AG09309 (cell line): Measurements from ENCODE around the gene HEG1.

Source experiments
- DNase-seq: peaks from one replicate; pipeline ENCODE4 v3.0.0-alpha.2; 2010; ENCODE audit warnings: low read depth
- H3K4me3 ChIP-seq: 2 replicates; pipeline ENCODE4 v1.5.1; 2011; ENCODE audit warnings: mild to moderate bottlenecking, low read depth, low read length, moderate library complexity; ENCODE audit not compliant: control insufficient read depth
- TF ChIP-seq, protein P1 (sequence below): IDR thresholded peaks from 2 replicates; pipeline ENCODE4 v1.5.1; 2011; ENCODE audit warnings: mild to moderate bottlenecking, low read depth, low read length, inconsistent platforms; ENCODE audit not compliant: insufficient read depth, control insufficient read depth; ENCODE audit errors: missing control alignments

The HEG1 gene

GRCh38 chr3:125054449-125055329, 1.1 kb downstream of the HEG1 start:
- peak overlapping the region; percentile 59 for H3K4me3 ChIP-seq
- no peak for DNase-seq
- TF ChIP-seq, protein P1, sequence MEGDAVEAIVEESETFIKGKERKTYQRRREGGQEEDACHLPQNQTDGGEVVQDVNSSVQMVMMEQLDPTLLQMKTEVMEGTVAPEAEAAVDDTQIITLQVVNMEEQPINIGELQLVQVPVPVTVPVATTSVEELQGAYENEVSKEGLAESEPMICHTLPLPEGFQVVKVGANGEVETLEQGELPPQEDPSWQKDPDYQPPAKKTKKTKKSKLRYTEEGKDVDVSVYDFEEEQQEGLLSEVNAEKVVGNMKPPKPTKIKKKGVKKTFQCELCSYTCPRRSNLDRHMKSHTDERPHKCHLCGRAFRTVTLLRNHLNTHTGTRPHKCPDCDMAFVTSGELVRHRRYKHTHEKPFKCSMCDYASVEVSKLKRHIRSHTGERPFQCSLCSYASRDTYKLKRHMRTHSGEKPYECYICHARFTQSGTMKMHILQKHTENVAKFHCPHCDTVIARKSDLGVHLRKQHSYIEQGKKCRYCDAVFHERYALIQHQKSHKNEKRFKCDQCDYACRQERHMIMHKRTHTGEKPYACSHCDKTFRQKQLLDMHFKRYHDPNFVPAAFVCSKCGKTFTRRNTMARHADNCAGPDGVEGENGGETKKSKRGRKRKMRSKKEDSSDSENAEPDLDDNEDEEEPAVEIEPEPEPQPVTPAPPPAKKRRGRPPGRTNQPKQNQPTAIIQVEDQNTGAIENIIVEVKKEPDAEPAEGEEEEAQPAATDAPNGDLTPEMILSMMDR: no peak

DNA sequence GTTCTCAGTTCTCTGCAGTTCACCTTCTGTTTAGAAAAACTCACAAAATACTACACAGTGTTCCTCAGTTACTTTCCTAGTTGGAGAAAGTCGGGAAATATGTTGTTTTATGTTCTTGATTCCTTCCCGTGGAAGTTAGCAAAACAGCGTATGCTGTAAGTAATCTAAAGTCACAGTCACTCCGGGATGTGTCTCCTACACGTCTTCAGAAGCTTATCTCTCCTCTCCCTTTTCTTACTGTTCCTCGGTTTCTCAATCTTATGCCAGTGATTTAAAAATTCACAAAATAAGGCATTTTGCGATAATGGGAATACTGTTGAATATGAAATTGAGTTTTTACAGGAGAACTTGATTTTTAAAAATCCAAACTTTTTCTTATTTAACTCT, 1.7 kb downstream of the HEG1 start:
- no peak for DNase-seq
- H3K4me3 ChIP-seq: peak overlapping the region; percentile 59
- TF ChIP-seq, protein P1: no peak

- TF ChIP-seq, protein P1: no peak
- DNase-seq: no peak
- H3K4me3 ChIP-seq: peak overlapping the region; percentile 59
These were observed 2.5 kb downstream of the HEG1 start for GRCh38 chr3:125053304-125053699.

DNA sequence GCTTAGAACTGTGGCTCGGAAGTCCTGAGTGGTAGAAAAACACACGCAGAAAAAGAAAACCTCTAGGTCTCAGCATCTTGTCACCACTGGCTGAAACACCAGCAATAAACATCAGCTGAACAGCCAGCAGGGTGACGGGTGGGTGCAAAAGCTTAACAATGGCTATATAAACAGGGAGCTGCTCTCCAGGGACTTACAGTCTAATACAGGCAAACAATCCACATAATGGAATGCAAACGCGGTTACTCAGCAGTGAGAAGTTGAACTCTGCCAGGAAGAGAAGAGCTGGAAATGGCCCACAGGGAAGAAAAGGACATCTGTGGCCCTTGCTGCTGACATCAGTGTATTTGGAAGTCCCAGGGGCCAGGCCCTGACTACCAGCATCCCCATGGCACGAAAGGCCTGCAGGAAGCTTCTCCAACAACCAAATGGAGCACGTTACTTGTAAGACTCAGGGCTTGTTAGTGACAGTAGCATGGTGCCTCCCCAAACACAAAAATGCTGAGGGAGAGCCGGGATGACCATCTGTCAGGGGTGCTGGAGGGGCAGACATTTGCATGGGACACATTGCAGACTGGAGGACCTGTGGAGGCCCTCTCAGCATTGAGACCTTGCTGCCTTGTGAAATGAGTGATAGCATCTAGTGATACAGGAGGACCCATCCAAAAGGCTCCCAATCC, 3.0 kb downstream of the HEG1 start:
- DNase-seq: peak; percentile 73
- H3K4me3 ChIP-seq: peak overlapping the region; percentile 59
- TF ChIP-seq, protein P1: no peak

GRCh38 chr3:125051715-125052581, 3.8 kb downstream of the HEG1 start:
- H3K4me3 ChIP-seq: peak overlapping the region; percentile 59
- TF ChIP-seq, protein P1: no peak
- peak; percentile 64 for DNase-seq

DNA sequence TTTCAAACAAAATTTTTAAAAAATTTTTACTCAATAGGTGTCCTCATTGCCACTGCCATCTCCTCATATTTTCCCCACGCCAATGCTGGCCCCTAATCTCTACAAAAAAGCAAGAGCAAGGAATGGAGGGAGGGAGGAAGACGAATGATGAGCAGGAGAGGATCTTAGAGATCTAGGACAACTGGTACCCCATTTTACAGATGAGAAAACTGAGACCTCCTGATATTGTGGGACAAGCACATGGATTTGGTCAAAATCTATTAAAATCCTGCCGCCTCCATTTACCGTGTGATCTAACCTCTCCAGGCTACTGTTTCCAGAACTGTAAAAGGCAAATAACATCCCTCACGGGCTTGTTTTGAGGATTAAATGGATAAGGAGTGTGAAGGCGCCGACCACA, 4.6 kb downstream of the HEG1 start:
- H3K4me3 ChIP-seq: peak overlapping the region; percentile 59
- TF ChIP-seq, protein P1: no peak

More for the DNA sequence above, 4.6 kb downstream of the HEG1 start:
- DNase-seq: no peak
